ENCODE measurements around the gene TBX2. TPM values are rescaled to one million over a fixed set of nuclear protein-coding genes. Genes with fewer than 3 reads are reported as not detected.

The TBX2 gene
- total and polyA plus RNA-seq, 2 of the 13 experiments (the other 11 are each of a cell fraction or from before 2014, with no cell fraction given) = 2.8 to 15.3 TPM

GRCh38 chr17:61410141-61411010, 10.7 kb downstream of the TBX2 start:
- Histone ChIP-seq H2AFZ (ENCODE audit: low read length) (no peak overlapping the region), H3K9me3 (ENCODE audit: low read length) (no peaks in the 10 kb centered on the region), H4K20me1 (ENCODE audit: insufficient read depth, low read length) (no peaks in the 10 kb centered on the region), H3K36me3 (replicated peaks in 1 of 2; ENCODE audit: control insufficient read depth in 1 of 2, insufficient read depth in 2 of 2, low read length in 2 of 2) (peaks cover 0 to 3% of the 10 kb centered on the region in 2 experiments; a peak in 1 of 5 replicates), H3K9ac (ENCODE audit: insufficient read depth, low read depth, low read length) (peak overlapping the region; percentile 57), H3K79me2 (ENCODE audit: insufficient read depth, low read length) (no peaks in the 10 kb centered on the region), H3K27ac (ENCODE audit: extremely low read length, insufficient read depth, low read length) (no peak overlapping the region), H3K27me3 (ENCODE audit: control insufficient read depth in 1 of 2, insufficient read depth in 2 of 2, low read length in 2 of 2) (no peaks in the 10 kb centered on the region), H3K4me2 (ENCODE audit: low read depth, low read length) (peak overlapping the region; percentile 92), H3K4me1 (ENCODE audit: insufficient read depth, low read length) (peaks cover 56% of the 10 kb centered on the region), H3K4me3 (replicated peaks in 1 of 3; ENCODE audit: insufficient read depth in 1 of 3, low read depth in 2 of 3, low read length in 3 of 3) (peak overlapping the region in 2 of 3 experiments; percentile 13 to 77; a peak in 3 of 6 replicates)
- ChIA-PET CTCF (ENCODE audit: low intra/inter-chr PET ratio, low total read pairs) (interaction anchor here (0.9 to 2.9 kb wide), 7 partner anchors 54 to 439 kb away, joined by 3 to 30 read pairs (median 5); no protein-coding TSS in a partner anchor), POLR2A (interaction anchor here (3.7 kb wide), 1 partner anchor 11 kb away, joined by 19 read pairs; the partner anchor contains the start of gene TBX2)
- WGBS (ENCODE audit: low lambda C conversion rate) = 91% methylated on average over 48 of the region's 48 CpGs
- ATAC-seq (no peak), FAIRE-seq (no peak), DNase-seq (ENCODE audit: low spot score) (no peak)
- intact Hi-C loops (cut with micrococcal nuclease; ENCODE audit: unreplicated experiment) = loop anchor here (5.0 kb wide), 1 partner anchor 427 kb away; no protein-coding TSS in a partner anchor
- no TSS peak for BruUV-seq (replicated peaks)
- in situ Hi-C loops (cut with HindIII; ENCODE audit: extremely low pct_ligation_motif_present, low pct_unique_long_range_greater_than_20kb) = loop anchor here (5.0 to 10.0 kb wide), 2 partner anchors 172 to 424 kb away; no protein-coding TSS in a partner anchor
- TF ChIP-seq MXI1 (IDR thresholded peaks at IDR 0.05; ENCODE audit: borderline replicate concordance, low read depth, low read length) (no peak), ZNF788 (CRISPR knock-in tag; IDR thresholded peaks at IDR 0.05; ENCODE audit: borderline replicate concordance) (0 out of 2 replicates have a peak, but pooled peaks have one; percentile 30), ZHX1 (CRISPR knock-in tag; IDR thresholded peaks at IDR 0.05; ENCODE audit: low read depth) (0 out of 2 replicates have a peak, but pooled peaks have one; percentile 9), CREB3 (CRISPR knock-in tag; IDR thresholded peaks at IDR 0.05) (no peak), ARNT2 (CRISPR knock-in tag; IDR thresholded peaks at IDR 0.05; ENCODE audit: low read depth) (no peak), ZNF597 (CRISPR knock-in tag; IDR thresholded peaks at IDR 0.05) (no peak), IRF1 (CRISPR knock-in tag; IDR thresholded peaks at IDR 0.05; ENCODE audit: low read depth) (no peak), ZNF773 (CRISPR knock-in tag; IDR thresholded peaks at IDR 0.05; ENCODE audit: borderline replicate concordance) (no peak), ZSCAN25 (CRISPR knock-in tag; IDR thresholded peaks at IDR 0.05) (no peak), ZC3H13 (CRISPR knock-in tag; IDR thresholded peaks at IDR 0.05) (no peak)
